ENCODE results near the gene MYO5A.

Gene MYO5A

DNA sequence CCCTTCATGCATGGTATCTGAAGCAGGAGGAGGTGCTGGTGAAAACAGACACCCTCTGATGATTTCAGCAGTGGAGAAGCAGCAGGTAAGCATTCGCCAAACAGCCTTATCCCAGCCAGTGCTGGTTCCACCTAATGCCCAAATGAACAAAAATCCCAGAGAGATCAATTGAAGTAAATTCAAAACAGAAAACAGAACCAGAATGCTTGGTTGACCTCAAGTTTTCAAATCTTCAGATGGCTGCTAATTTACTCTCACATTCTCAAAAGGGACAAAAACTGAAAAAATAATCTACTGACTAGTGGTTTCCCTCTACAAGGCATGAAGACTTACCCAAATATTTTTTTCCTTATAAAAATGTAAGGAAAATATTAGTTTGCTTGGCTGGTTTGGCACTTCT lies 146.0 kb downstream of the MYO5A start:
- H3K4me3 Mint-ChIP-seq, result no peak overlapping the region
- peaks cover 13% of the 10 kb centered on the region for H3K4me1 Mint-ChIP-seq (ENCODE audit: low read depth)
- no peaks in the 10 kb centered on the region for H3K27me3 Mint-ChIP-seq (ENCODE audit: low read depth)
- H3K9me3 Mint-ChIP-seq, result no peaks in the 10 kb centered on the region
- peaks cover 33% of the 10 kb centered on the region for H3K36me3 Mint-ChIP-seq (ENCODE audit: low read depth)
- H3K27ac Mint-ChIP-seq, result peak overlapping the region; percentile 42

GRCh38 chr15:52379395-52380106 lies 149.1 kb downstream of the MYO5A start:
- no peaks in the 10 kb centered on the region for H3K27me3 Mint-ChIP-seq (ENCODE audit: low read depth)
- peak overlapping the region; percentile 36 for H3K27ac Mint-ChIP-seq
- no peaks in the 10 kb centered on the region for H3K9me3 Mint-ChIP-seq
- H3K4me1 Mint-ChIP-seq (ENCODE audit: low read depth), result peaks cover 13% of the 10 kb centered on the region
- peaks cover 50% of the 10 kb centered on the region for H3K36me3 Mint-ChIP-seq (ENCODE audit: low read depth)
- H3K4me3 Mint-ChIP-seq, result no peak overlapping the region

DNA sequence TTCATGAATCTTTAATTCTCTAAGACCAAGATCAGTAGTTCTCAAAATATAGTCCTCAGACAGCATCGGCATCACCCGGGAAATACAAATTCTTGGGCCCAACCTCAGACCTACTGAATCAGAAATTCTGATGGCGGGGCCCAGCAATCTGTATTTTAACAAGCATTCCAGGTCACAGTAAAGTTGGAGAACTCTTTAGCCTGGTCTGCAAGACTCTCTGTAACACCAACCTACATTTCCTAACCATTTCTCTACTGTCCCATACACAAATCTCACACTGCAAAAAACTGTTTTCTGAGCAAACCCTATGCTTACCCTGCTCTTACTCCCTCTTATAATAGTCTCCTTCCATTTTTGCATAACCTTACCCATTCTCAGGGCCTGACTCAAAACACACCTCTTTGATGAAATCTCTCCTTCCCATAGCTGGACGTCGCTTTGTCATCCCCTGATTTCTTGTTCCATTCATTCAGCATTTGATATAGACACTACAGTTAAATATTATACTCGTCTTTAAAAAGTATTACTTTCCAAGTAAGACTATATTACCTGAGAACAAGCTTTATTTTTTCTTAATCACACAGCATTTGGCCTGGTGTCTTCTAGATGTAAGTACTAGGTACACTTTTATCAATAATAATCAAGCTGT lies 149.8 kb downstream of the MYO5A start:
- H3K27me3 Mint-ChIP-seq (ENCODE audit: low read depth), result no peaks in the 10 kb centered on the region
- H3K27ac Mint-ChIP-seq, result peak overlapping the region; percentile 36
- H3K4me1 Mint-ChIP-seq (ENCODE audit: low read depth), result peaks cover 13% of the 10 kb centered on the region
- H3K4me3 Mint-ChIP-seq, result peak overlapping the region; percentile 3
- peaks cover 54% of the 10 kb centered on the region for H3K36me3 Mint-ChIP-seq (ENCODE audit: low read depth)
- no peaks in the 10 kb centered on the region for H3K9me3 Mint-ChIP-seq

DNA sequence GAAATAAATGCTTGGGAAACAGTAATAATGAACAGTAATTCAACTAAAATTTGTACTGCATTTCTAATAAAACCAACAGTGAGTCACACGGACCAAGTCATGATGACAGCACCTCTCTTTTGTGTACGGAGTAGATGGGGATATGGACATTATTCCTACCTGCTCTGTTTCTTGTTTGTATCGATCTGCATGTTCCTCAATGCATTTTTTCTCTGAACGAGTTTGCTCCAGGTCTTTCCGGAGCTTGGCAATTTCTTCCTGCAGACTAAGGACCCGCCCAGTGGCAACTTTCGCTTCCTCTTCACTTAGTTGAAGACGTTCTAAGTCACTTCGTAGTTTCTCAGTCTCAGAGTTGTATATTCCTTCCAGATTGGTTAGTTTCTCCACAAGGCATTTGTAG lies 158.7 kb downstream of the MYO5A start:
- H3K36me3 Mint-ChIP-seq (ENCODE audit: low read depth), result peaks cover 39% of the 10 kb centered on the region
- no peak overlapping the region for H3K4me3 Mint-ChIP-seq
- H3K27me3 Mint-ChIP-seq (ENCODE audit: low read depth), result no peaks in the 10 kb centered on the region
- no peaks in the 10 kb centered on the region for H3K4me1 Mint-ChIP-seq (ENCODE audit: low read depth)
- no peak overlapping the region for H3K27ac Mint-ChIP-seq
- H3K9me3 Mint-ChIP-seq, result no peaks in the 10 kb centered on the region

GRCh38 chr15:52369455-52369854 lies 159.2 kb downstream of the MYO5A start:
- Mint-ChIP-seq H3K27me3 (ENCODE audit: low read depth) (no peaks in the 10 kb centered on the region), H3K9me3 (no peaks in the 10 kb centered on the region), H3K4me1 (ENCODE audit: low read depth) (no peaks in the 10 kb centered on the region), H3K4me3 (no peak overlapping the region), H3K27ac (no peak overlapping the region), H3K36me3 (ENCODE audit: low read depth) (peaks cover 37% of the 10 kb centered on the region)

GRCh38 chr15:52369030-52369429 lies 159.7 kb downstream of the MYO5A start:
- Mint-ChIP-seq H3K9me3 (no peaks in the 10 kb centered on the region), H3K27me3 (ENCODE audit: low read depth) (no peaks in the 10 kb centered on the region), H3K36me3 (ENCODE audit: low read depth) (peaks cover 36% of the 10 kb centered on the region), H3K4me3 (no peak overlapping the region), H3K4me1 (ENCODE audit: low read depth) (no peaks in the 10 kb centered on the region), H3K27ac (no peak overlapping the region)

DNA sequence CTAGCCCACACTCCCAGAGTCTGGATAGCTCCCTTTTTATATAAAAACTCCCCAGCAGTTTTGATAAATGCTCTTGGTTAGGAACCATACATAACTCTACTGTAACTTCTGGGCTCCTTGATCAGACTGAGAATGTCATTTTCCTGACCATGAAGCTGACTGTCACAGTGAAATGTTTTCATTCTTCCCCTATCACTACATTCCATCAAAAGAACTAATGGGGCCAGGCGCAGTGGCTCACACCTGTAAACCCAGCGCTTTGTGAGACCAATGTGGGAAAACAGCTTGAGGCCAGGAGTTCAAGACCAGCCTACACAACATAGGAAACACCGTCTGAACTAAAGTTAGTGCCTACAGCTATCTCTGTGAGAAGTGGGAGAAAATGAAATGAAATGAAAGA lies 160.3 kb downstream of the MYO5A start:
- Mint-ChIP-seq H3K36me3 (ENCODE audit: low read depth) (peaks cover 40% of the 10 kb centered on the region), H3K4me1 (ENCODE audit: low read depth) (no peaks in the 10 kb centered on the region), H3K27ac (no peak overlapping the region)

DNA sequence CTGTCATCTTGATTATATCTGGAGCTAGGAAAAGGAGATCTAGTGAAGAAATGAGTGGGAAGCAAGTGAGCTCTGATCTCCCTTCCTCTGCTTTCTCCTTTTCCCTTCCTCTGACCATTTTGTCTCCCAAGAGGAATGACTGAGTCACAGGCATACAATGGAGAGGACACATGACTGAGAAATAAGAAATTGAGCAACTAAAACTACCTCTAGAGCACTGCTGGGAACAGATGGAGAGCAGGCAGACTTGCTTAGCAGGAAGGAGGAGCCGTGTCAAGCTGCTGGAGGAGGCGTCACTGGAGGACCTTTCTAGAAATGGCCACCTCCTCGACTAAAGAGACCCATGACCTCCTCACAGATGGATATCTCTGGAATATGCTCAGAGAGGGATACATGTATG lies 166.2 kb downstream of the MYO5A start:
- Mint-ChIP-seq H3K36me3 (ENCODE audit: low read depth) (peaks cover 30% of the 10 kb centered on the region), H3K27me3 (ENCODE audit: low read depth) (no peaks in the 10 kb centered on the region), H3K9me3 (no peaks in the 10 kb centered on the region), H3K27ac (no peak overlapping the region), H3K4me3 (no peak overlapping the region), H3K4me1 (ENCODE audit: low read depth) (no peaks in the 10 kb centered on the region)

More for the DNA sequence above, 160.3 kb downstream of the MYO5A start:
- Mint-ChIP-seq H3K9me3 (no peaks in the 10 kb centered on the region), H3K27me3 (ENCODE audit: low read depth) (no peaks in the 10 kb centered on the region), H3K4me3 (no peak overlapping the region)

GRCh38 chr15:52361975-52362494 lies 166.6 kb downstream of the MYO5A start:
- Mint-ChIP-seq H3K27me3 (ENCODE audit: low read depth) (no peaks in the 10 kb centered on the region), H3K9me3 (no peaks in the 10 kb centered on the region), H3K27ac (no peak overlapping the region), H3K4me3 (no peak overlapping the region), H3K4me1 (ENCODE audit: low read depth) (no peaks in the 10 kb centered on the region), H3K36me3 (ENCODE audit: low read depth) (peaks cover 30% of the 10 kb centered on the region)

DNA sequence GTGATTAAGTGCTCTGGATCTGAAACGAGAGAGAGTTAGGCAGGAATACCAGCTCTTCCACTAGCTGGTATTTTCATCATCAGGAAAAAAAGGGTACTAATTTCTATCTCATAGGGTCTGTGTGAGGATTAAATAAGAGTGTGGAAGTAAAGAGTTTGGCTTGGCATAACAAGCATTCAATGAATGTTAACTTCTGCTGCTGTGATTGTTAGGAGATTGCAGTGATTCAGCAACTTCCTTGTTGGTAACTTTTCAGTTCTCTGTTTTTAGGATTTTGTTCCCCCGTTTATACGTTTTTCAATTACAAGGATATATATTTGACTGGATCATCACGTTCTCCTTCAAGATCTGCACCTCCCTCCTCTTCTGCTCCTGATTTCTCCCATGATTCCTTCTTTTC lies 167.2 kb downstream of the MYO5A start:
- H3K36me3 Mint-ChIP-seq (ENCODE audit: low read depth), result peaks cover 30% of the 10 kb centered on the region
- no peaks in the 10 kb centered on the region for H3K27me3 Mint-ChIP-seq (ENCODE audit: low read depth)
- no peaks in the 10 kb centered on the region for H3K4me1 Mint-ChIP-seq (ENCODE audit: low read depth)
- no peak overlapping the region for H3K4me3 Mint-ChIP-seq
- H3K27ac Mint-ChIP-seq, result no peak overlapping the region
- H3K9me3 Mint-ChIP-seq, result no peaks in the 10 kb centered on the region

GRCh38 chr15:52360229-52361203 lies 168.2 kb downstream of the MYO5A start:
- H3K4me1 Mint-ChIP-seq (ENCODE audit: low read depth), result no peaks in the 10 kb centered on the region
- no peak overlapping the region for H3K4me3 Mint-ChIP-seq
- H3K27ac Mint-ChIP-seq, result no peak overlapping the region
- no peaks in the 10 kb centered on the region for H3K27me3 Mint-ChIP-seq (ENCODE audit: low read depth)
- peaks cover 30% of the 10 kb centered on the region for H3K36me3 Mint-ChIP-seq (ENCODE audit: low read depth)
- no peaks in the 10 kb centered on the region for H3K9me3 Mint-ChIP-seq

DNA sequence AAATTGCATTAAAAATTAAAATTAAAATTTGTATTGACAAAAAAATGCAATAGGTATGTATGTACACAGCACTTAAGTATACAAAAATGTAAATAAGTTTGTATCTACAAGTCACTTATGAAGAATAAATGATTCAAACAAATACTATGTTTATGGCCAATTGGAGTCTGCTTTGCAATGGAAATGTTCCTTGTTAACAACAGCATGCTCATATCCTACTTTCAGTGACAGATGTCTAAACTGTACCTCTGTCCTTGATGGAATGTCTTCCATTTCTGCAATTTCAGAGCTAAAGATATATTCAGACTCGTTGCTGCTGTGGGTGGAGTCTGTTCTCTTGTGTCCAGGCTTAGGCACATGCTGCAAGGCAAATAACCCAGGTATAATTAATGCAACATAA lies 169.0 kb downstream of the MYO5A start:
- H3K27me3 Mint-ChIP-seq (ENCODE audit: low read depth), result no peaks in the 10 kb centered on the region
- H3K9me3 Mint-ChIP-seq, result no peaks in the 10 kb centered on the region
- no peak overlapping the region for H3K27ac Mint-ChIP-seq
- H3K4me3 Mint-ChIP-seq, result no peak overlapping the region
- H3K4me1 Mint-ChIP-seq (ENCODE audit: low read depth), result no peaks in the 10 kb centered on the region
- H3K36me3 Mint-ChIP-seq (ENCODE audit: low read depth), result peaks cover 26% of the 10 kb centered on the region

- no peaks in the 10 kb centered on the region for H3K27me3 Mint-ChIP-seq (ENCODE audit: low read depth)
- no peak overlapping the region for H3K4me3 Mint-ChIP-seq
- H3K27ac Mint-ChIP-seq, result no peak overlapping the region
- peaks cover 14% of the 10 kb centered on the region for H3K36me3 Mint-ChIP-seq (ENCODE audit: low read depth)
- H3K9me3 Mint-ChIP-seq, result no peaks in the 10 kb centered on the region
- H3K4me1 Mint-ChIP-seq (ENCODE audit: low read depth), result no peaks in the 10 kb centered on the region
These were observed 170.7 kb downstream of the MYO5A start for GRCh38 chr15:52357949-52358348.

DNA sequence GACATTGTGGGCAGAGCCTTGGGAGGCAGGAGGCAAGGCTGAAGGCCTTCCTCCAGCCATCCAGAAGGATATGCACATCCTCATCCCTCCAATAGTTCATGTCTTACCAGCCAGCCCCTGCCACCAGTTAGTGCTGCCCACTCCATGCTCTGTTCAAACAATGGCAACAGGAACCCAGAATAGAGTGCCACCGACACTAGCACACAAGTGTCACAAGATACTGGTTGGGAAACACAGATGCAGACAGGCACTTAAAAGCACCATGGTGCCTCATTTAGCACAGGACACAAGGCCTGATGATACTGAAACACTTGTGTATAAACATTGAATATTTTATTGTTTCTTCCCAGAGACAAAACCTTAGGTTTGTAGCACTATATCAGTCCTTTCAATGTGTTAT lies 176.6 kb downstream of the MYO5A start:
- Mint-ChIP-seq H3K27ac (no peak overlapping the region), H3K9me3 (no peaks in the 10 kb centered on the region), H3K4me3 (no peak overlapping the region), H3K4me1 (ENCODE audit: low read depth) (no peaks in the 10 kb centered on the region), H3K36me3 (ENCODE audit: low read depth) (peaks cover 26% of the 10 kb centered on the region), H3K27me3 (ENCODE audit: low read depth) (no peaks in the 10 kb centered on the region)

Measured in T-helper 1 cell treated with Interleukin-12 subunit alpha and Interleukin-12 subunit beta and Interleukin-4 antibody, amounts not matched to agents 30 μg/mL and 1 μg/mL, for 36 hours (primary cell).